ENCODE data around the gene PIK3CD. TPM values are rescaled to one million over a fixed set of nuclear protein-coding genes. Genes with fewer than 3 reads are reported as not detected.

The PIK3CD gene
- total RNA-seq, 1 experiment from 2014 or later: 0.77 TPM

DNA sequence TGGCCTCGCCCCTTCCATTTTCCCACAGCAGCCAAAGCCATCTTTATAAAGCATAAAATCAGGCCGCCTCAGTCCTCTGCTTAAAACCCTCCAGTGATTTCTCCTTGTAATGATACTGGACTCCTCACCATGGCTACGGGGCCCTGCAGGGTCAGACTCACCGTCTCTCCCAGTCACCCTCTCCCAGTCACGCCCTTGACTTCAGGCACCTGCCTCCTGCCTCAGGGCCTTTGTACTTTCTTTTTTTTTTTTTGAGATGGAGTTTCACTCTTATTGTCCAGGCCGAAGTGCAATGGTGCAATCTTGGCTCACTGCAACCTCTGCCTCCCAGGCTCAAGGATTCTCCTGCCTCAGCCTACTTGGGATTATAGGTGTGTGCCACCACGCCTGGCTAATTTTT is 47.8 kb downstream of the PIK3CD start:
- peaks cover 8% of the 10 kb centered on the region for H3K9me3 Mint-ChIP-seq (ENCODE audit: unreplicated experiment)
- Histone ChIP-seq H3K4me3 (ENCODE audit: low read depth, low read length) (no peak overlapping the region), H3K27me3 (replicated peaks; ENCODE audit: control insufficient read depth, insufficient read depth, low read length) (no peaks in the 10 kb centered on the region), H3K4me1 (no peaks in the 10 kb centered on the region), H3K9me3 (no peaks in the 10 kb centered on the region), H3K36me3 (ENCODE audit: control insufficient read depth, insufficient read depth, low read length) (no peaks in the 10 kb centered on the region)
- no peak overlapping the region for H3K4me3 Mint-ChIP-seq (ENCODE audit: unreplicated experiment)
- H3K4me1 Mint-ChIP-seq (ENCODE audit: low read depth, unreplicated experiment): peaks cover 6% of the 10 kb centered on the region
- no peak overlapping the region for H3K27ac Mint-ChIP-seq (ENCODE audit: unreplicated experiment)
- ChIA-PET CTCF (no interaction called here), POLR2A (no interaction called here)
- no peak for DNase-seq
- H3K27me3 Mint-ChIP-seq (ENCODE audit: insufficient read depth, unreplicated experiment): peaks cover 5% of the 10 kb centered on the region
- no peak for TF ChIP-seq CTCF (IDR thresholded peaks at IDR 0.05; ENCODE audit: insufficient read depth in 1 of 2, low read depth in 1 of 2, low read length in 1 of 2, severe bottlenecking in 1 of 2, unreplicated experiment in 1 of 2)
- BruUV-seq (replicated peaks): no TSS peak
- no peaks in the 10 kb centered on the region for H3K36me3 Mint-ChIP-seq (ENCODE audit: insufficient read depth, unreplicated experiment)
- intact Hi-C loops (cut with micrococcal nuclease; ENCODE audit: unreplicated experiment): no loop called here

DNA sequence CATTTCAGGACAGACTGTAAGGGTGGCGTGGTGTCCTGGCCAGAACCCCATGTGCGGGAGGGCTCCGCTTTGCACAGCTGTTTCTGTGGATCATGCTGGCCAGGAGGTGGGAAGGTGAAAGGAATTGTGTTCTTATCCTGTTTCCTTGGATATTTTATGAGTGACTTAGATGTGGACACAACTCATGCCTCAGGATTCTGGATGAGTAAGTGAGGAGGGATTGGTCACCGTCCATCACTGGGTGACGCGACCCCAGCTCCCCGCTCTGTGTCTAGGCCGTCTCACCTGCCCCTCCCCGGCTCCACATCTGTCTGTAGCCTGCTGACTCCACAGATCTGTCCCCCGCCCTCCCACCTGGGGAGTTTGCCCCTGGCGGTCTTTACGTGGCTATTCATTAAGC is 48.8 kb downstream of the PIK3CD start:
- no peak overlapping the region for H3K4me3 ChIP-seq (ENCODE audit: low read depth, low read length)

DNA sequence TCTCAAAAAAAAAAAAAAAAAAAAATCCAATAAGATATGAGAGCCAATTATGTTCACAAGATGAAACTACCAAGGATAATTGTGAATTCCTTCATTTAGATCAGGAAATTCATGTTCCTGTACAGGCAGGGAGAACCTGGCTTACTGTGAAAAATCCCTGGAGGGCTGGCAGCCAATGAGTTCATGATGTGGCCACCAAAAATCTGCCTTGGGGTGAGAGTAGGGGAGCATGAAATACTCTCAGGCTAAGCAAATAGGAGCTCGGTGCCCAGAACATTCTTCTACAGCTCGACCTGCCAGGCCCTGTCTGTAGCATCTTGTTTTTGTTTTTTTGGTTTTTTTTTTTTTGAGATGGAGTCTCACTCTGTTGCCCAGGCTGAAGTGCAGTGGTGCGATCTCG is 50.1 kb downstream of the PIK3CD start:
- no peak overlapping the region for H3K27ac Mint-ChIP-seq (ENCODE audit: unreplicated experiment)
- ChIA-PET POLR2A (no interaction called here), CTCF (no interaction called here)
- no peaks in the 10 kb centered on the region for H3K4me1 ChIP-seq
- no peak overlapping the region for H3K4me3 Mint-ChIP-seq (ENCODE audit: unreplicated experiment)
- no peak for DNase-seq
- no peaks in the 10 kb centered on the region for H3K36me3 ChIP-seq (ENCODE audit: control insufficient read depth, insufficient read depth, low read length)
- H3K9me3 ChIP-seq: no peaks in the 10 kb centered on the region
- no peaks in the 10 kb centered on the region for H3K36me3 Mint-ChIP-seq (ENCODE audit: insufficient read depth, unreplicated experiment)
- TF ChIP-seq CTCF (IDR thresholded peaks at IDR 0.05; ENCODE audit: insufficient read depth in 1 of 2, low read depth in 1 of 2, low read length in 1 of 2, severe bottlenecking in 1 of 2, unreplicated experiment in 1 of 2): no peak
- H3K9me3 Mint-ChIP-seq (ENCODE audit: unreplicated experiment): peaks cover 8% of the 10 kb centered on the region
- H3K4me3 ChIP-seq (ENCODE audit: low read depth, low read length): no peak overlapping the region
- H3K27me3 ChIP-seq (replicated peaks; ENCODE audit: control insufficient read depth, insufficient read depth, low read length): no peaks in the 10 kb centered on the region
- BruUV-seq (replicated peaks): no TSS peak
- no peaks in the 10 kb centered on the region for H3K27me3 Mint-ChIP-seq (ENCODE audit: insufficient read depth, unreplicated experiment)
- peaks cover 6% of the 10 kb centered on the region for H3K4me1 Mint-ChIP-seq (ENCODE audit: low read depth, unreplicated experiment)
- intact Hi-C loops (cut with micrococcal nuclease; ENCODE audit: unreplicated experiment): no loop called here

More for the DNA sequence above, 48.8 kb downstream of the PIK3CD start:
- Histone ChIP-seq H3K4me1 (no peaks in the 10 kb centered on the region), H3K27me3 (replicated peaks; ENCODE audit: control insufficient read depth, insufficient read depth, low read length) (no peaks in the 10 kb centered on the region), H3K36me3 (ENCODE audit: control insufficient read depth, insufficient read depth, low read length) (no peaks in the 10 kb centered on the region), H3K9me3 (no peaks in the 10 kb centered on the region)
- peaks cover 6% of the 10 kb centered on the region for H3K4me1 Mint-ChIP-seq (ENCODE audit: low read depth, unreplicated experiment)
- no peak for TF ChIP-seq CTCF (IDR thresholded peaks at IDR 0.05; ENCODE audit: insufficient read depth in 1 of 2, low read depth in 1 of 2, low read length in 1 of 2, severe bottlenecking in 1 of 2, unreplicated experiment in 1 of 2)
- DNase-seq: no peak
- no peak overlapping the region for H3K4me3 Mint-ChIP-seq (ENCODE audit: unreplicated experiment)
- ChIA-PET CTCF (no interaction called here), POLR2A (no interaction called here)
- no peaks in the 10 kb centered on the region for H3K27me3 Mint-ChIP-seq (ENCODE audit: insufficient read depth, unreplicated experiment)
- no peaks in the 10 kb centered on the region for H3K36me3 Mint-ChIP-seq (ENCODE audit: insufficient read depth, unreplicated experiment)
- no TSS peak for BruUV-seq (replicated peaks)
- H3K27ac Mint-ChIP-seq (ENCODE audit: unreplicated experiment): no peak overlapping the region
- H3K9me3 Mint-ChIP-seq (ENCODE audit: unreplicated experiment): peaks cover 8% of the 10 kb centered on the region
- intact Hi-C loops (cut with micrococcal nuclease; ENCODE audit: unreplicated experiment): no loop called here
